K562 (cell line): ENCODE data around the gene SLC41A3. TPM values are rescaled to one million over a fixed set of nuclear protein-coding genes. Genes with fewer than 3 reads are reported as not detected.

Experiments used
- ATAC-seq: fragments of 200-7000 bp; cut with Tn5 transposase; 3 replicates; pipeline ENCODE4 v1.9.1; 2020; ENCODE audit warnings: moderate library complexity
- BruUV-seq: library from RNA; stranded (reverse); fragments of 400-500 nt; replicated peaks from 2 replicates; lab custom pipeline; 2021; lab: Mats Ljungman, UMichigan
- CTCF ChIA-PET: fragments of 300-600 bp; formaldehyde crosslinking; extraction: SDS; loops from one replicate; lab custom pipeline; 2021; ENCODE audit warnings: low intra/inter-chr PET ratio; lab: Yijun Ruan, JAX
- POLR2A ChIA-PET: fragments of 300-600, 350-650 bp; sonication (Branson Sonifier 250); formaldehyde crosslinking; extraction: SDS; loops from one replicate; lab custom pipeline; 2021; ENCODE audit warnings: antibody characterized with exemption, inconsistent platforms; lab: Yijun Ruan, JAX
- DNase-seq, 4 experiments: peaks; one replicate each; pipeline versions ENCODE4 v3.0.0 to v3.0.0-alpha.2; 2011 to 2018; ENCODE audit warnings: low spot score in 3 of 4, mixed read lengths in 3 of 4; ENCODE audit errors: extremely low read depth in 1 of 4
- FAIRE-seq: peaks from 2 replicates; lab custom pipeline; 2011; peaks lifted over from hg19 to GRCh38; lab: Jason Lieb, UNC
- H2AFZ ChIP-seq: 2 replicates; pipeline ENCODE4 v1.6.0; 2011; ENCODE audit warnings: low read depth, low read length, control low read depth, inconsistent platforms
- H3K27ac ChIP-seq: fragments of 200-600 bp; 3 replicates; pipeline ENCODE4 v1.8.0; 2011; ENCODE audit warnings: low read depth, mild to moderate bottlenecking, control low read depth, inconsistent platforms, low read length, moderate library complexity, mixed read lengths; ENCODE audit errors: extremely low read depth
- H3K27me3 ChIP-seq, 2 experiments: fragments of 300-600 bp in 1 of 2; 2 replicates in 1 of 2; 3 replicates in 1 of 2; pipeline versions ENCODE4 v1.6.0 to v1.8.0; 2011; ENCODE audit warnings: inconsistent platforms in 2 of 2, low read length in 2 of 2, mild to moderate bottlenecking in 1 of 2, mixed read lengths in 1 of 2, moderate library complexity in 1 of 2; ENCODE audit not compliant: control insufficient read depth in 2 of 2, insufficient read depth in 2 of 2
- H3K36me3 ChIP-seq: fragments of 300-600 bp; 3 replicates; pipeline ENCODE4 v1.8.0; 2011; ENCODE audit warnings: mild to moderate bottlenecking, low read length, inconsistent platforms; ENCODE audit not compliant: control insufficient read depth, insufficient read depth
- H3K4me1 ChIP-seq, 2 experiments: fragments of 200-600 bp in 1 of 2; replicated peaks in 1 of 2; 2 replicates in 1 of 2; 3 replicates in 1 of 2; pipeline versions ENCODE4 v1.5.1 to v1.8.0; 2011; ENCODE audit warnings: inconsistent platforms in 2 of 2, low read length in 2 of 2, mild to moderate bottlenecking in 1 of 2, mixed read lengths in 1 of 2, moderate library complexity in 1 of 2; ENCODE audit not compliant: control insufficient read depth in 2 of 2, insufficient read depth in 2 of 2
- H3K4me2 ChIP-seq: 2 replicates; pipeline ENCODE4 v1.6.1; 2011; ENCODE audit warnings: low read length, control low read depth, inconsistent platforms, mixed read lengths; ENCODE audit not compliant: insufficient read depth
- H3K4me3 ChIP-seq: fragments of 200-600 bp; sonication (generic), shearing (Covaris generic); 2 replicates; pipeline ENCODE4 v1.5.1; 2016; ENCODE audit warnings: control low read depth, inconsistent platforms
- H3K79me2 ChIP-seq: fragments of 200-600 bp; 3 replicates; pipeline ENCODE4 v1.8.0; 2011; ENCODE audit warnings: low read length, inconsistent platforms; ENCODE audit not compliant: control insufficient read depth, insufficient read depth
- H3K9ac ChIP-seq, 2 experiments: 2 replicates each; pipeline versions ENCODE4 v1.6.0 to v1.6.1; 2011; ENCODE audit warnings: low read depth in 2 of 2, low read length in 2 of 2, control low read depth in 1 of 2, inconsistent platforms in 1 of 2, mild to moderate bottlenecking in 1 of 2, mixed read lengths in 1 of 2; ENCODE audit not compliant: insufficient read depth in 1 of 2
- H3K9me1 ChIP-seq: one replicate; pipeline ENCODE4 v1.6.0; 2011; ENCODE audit warnings: inconsistent platforms, mild to moderate bottlenecking, low read length, moderate library complexity; ENCODE audit not compliant: control insufficient read depth, insufficient read depth
- H3K9me3 ChIP-seq: replicated peaks from 2 replicates; pipeline ENCODE4 v1.5.1; 2011; ENCODE audit warnings: low read depth, low read length, inconsistent platforms; ENCODE audit not compliant: control insufficient read depth, insufficient read depth
- H4K20me1 ChIP-seq: replicated peaks from 2 replicates; pipeline ENCODE4 v1.6.1; 2011; ENCODE audit warnings: low read length, inconsistent platforms, mixed read lengths; ENCODE audit not compliant: control insufficient read depth, insufficient read depth
- FIP1L1 ChIP-seq: fragments of 200-400 bp; formaldehyde crosslinking; IDR thresholded peaks from 2 replicates; pipeline ENCODE4 v1.6.1; 2018; ENCODE audit warnings: mild to moderate bottlenecking, low read depth, low read length; ENCODE audit not compliant: poor library complexity, severe bottlenecking
- NR2C1 ChIP-seq, 2 experiments: fragments of 450-650 bp; IDR thresholded peaks; 2 replicates each; pipeline ENCODE4 v1.6.1; 2017; ENCODE audit warnings: mild to moderate bottlenecking in 2 of 2, antibody characterized with exemption in 1 of 2, inconsistent platforms in 1 of 2, missing compliant biosample characterization in 1 of 2, missing genetic modification characterization in 1 of 2
- SNIP1 ChIP-seq: fragments of 450-650 bp; IDR thresholded peaks from 2 replicates; pipeline ENCODE4 v1.7.1; 2017; ENCODE audit warnings: low read depth, mild to moderate bottlenecking
- SRSF3 ChIP-seq: fragments of 200-400 bp; formaldehyde crosslinking; IDR thresholded peaks from 2 replicates; pipeline ENCODE4 v1.6.1; 2016; ENCODE audit warnings: mild to moderate bottlenecking, low read length, moderate library complexity; ENCODE audit not compliant: insufficient read depth
- ZNF347 ChIP-seq: fragments of 450-650 bp; formaldehyde crosslinking; IDR thresholded peaks from 2 replicates; pipeline ENCODE4 v1.4.0; 2020; ENCODE audit warnings: low read depth, mild to moderate bottlenecking, moderate library complexity
- ZNF408 ChIP-seq: fragments of 250-450 bp; sonication (Bioruptor Pico); IDR thresholded peaks from 2 replicates; pipeline ENCODE4 v1.4.0; 2020; ENCODE audit warnings: low read depth, mild to moderate bottlenecking, moderate library complexity
- WGBS: fragments of 100-300 bp; shearing (Covaris generic); methylation state at CpG from one replicate; pipeline ENCODE4 v1.1.6; 2016; ENCODE audit warnings: low coverage, mixed read lengths; ENCODE audit not compliant: insufficient coverage; ENCODE audit errors: missing lambda C conversion rate; 5-methylcytosine and 5-hydroxymethylcytosine counted together
- in situ Hi-C: fragments of 300-500 bp; cut with MboI; formaldehyde crosslinking; loops from 4 replicates; pipeline ENCODE4 v1.15.0; 2018; ENCODE audit warnings: inconsistent platforms, mixed read lengths
- intact Hi-C: fragments of 100-400 bp; cut with micrococcal nuclease; formaldehyde crosslinking; loops from 2 replicates; pipeline ENCODE4 v1.14.2; 2022
- polyA plus RNA-seq, 8 experiments: library from polyadenylated mRNA; depleted of rRNA in 4 of 8; stranded (reverse) in 5 of 8; unstranded in 3 of 8; fragments of >200 nt; fragmentation: Nextera tagmentation in 2 of 8; fragmentation: Illumina TruSeq in 1 of 8; extraction: Ambion mirVana in 2 of 8; extraction: Trizol in 1 of 8; gene quantifications; 2 replicates each; pipeline versions ENCODE4 v1.2.1 to v1.2.3, GENCODE V29; 2011 to 2014; ENCODE audit warnings: inconsistent platforms in 1 of 8, missing spikeins in 1 of 8
- total RNA-seq, 7 experiments: library from RNA; depleted of rRNA in 6 of 7; stranded (reverse); fragments of >200 nt in 6 of 7; fragmentation: Illumina TruSeq in 2 of 7; extraction: Trizol in 2 of 7; gene quantifications; 2 replicates each; pipeline versions ENCODE4 v1.2.1 to v1.2.3, GENCODE V29; 2011 to 2021; ENCODE audit warnings: low replicate concordance in 1 of 7
- TF ChIP-seq, protein P1 (sequence below): fragments of 250-450 bp; sonication (Bioruptor Pico); IDR thresholded peaks from 2 replicates; pipeline ENCODE4 v1.5.0; 2021
- TF ChIP-seq, protein P2 (sequence below): sonication (generic); formaldehyde crosslinking; IDR thresholded peaks from 2 replicates; pipeline ENCODE4 v1.8.0; 2023; ENCODE audit warnings: mild to moderate bottlenecking, missing genetic modification reagents

Gene SLC41A3
- total and polyA plus RNA-seq, 9 of the 15 experiments (the other 6 are each of a cell fraction or from before 2014, with no cell fraction given), result 4.1 to 20.7 (median 11.2) TPM

DNA sequence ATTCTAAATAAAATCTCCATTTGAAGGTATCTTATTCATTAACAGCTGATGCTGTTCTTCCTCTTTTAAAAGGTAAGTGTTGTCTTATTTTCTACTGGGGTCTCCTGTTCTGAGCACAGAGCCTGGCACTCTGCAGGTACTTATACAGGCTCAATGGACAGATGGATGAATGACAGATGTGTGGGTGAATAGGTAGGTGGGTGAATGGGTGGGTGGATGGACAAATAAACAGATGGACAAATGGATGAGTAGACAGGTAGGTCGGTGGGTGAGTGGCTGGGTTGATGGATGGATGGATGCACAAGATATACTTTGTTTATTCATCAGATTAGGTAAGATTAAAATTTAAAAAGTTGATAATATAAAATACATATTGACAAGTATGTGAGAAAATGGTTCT, 53.5 kb downstream of the SLC41A3 start:
- TF ChIP-seq SRSF3 (no peak), ZNF408 (CRISPR knock-in tag) (no peak), ZNF347 (CRISPR knock-in tag) (no peak), FIP1L1 (no peak), SNIP1 (no peak), NR2C1 (IDR thresholded peaks at IDR 0.05) (no peak), NR2C1 (tag; IDR thresholded peaks at IDR 0.05) (no peak)
- TF ChIP-seq, protein P1, sequence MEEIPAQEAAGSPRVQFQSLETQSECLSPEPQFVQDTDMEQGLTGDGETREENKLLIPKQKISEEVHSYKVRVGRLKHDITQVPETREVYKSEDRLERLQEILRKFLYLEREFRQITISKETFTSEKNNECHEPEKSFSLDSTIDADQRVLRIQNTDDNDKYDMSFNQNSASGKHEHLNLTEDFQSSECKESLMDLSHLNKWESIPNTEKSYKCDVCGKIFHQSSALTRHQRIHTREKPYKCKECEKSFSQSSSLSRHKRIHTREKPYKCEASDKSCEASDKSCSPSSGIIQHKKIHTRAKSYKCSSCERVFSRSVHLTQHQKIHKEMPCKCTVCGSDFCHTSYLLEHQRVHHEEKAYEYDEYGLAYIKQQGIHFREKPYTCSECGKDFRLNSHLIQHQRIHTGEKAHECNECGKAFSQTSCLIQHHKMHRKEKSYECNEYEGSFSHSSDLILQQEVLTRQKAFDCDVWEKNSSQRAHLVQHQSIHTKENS (CRISPR knock-in tag), result no peak
- TF ChIP-seq, protein P2, sequence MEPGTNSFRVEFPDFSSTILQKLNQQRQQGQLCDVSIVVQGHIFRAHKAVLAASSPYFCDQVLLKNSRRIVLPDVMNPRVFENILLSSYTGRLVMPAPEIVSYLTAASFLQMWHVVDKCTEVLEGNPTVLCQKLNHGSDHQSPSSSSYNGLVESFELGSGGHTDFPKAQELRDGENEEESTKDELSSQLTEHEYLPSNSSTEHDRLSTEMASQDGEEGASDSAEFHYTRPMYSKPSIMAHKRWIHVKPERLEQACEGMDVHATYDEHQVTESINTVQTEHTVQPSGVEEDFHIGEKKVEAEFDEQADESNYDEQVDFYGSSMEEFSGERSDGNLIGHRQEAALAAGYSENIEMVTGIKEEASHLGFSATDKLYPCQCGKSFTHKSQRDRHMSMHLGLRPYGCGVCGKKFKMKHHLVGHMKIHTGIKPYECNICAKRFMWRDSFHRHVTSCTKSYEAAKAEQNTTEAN (CRISPR knock-in tag), result no peak
- 11% methylated on average over 1 of the region's 1 CpG for WGBS

More for the DNA sequence above, 53.5 kb downstream of the SLC41A3 start:
- ATAC-seq (no peak), FAIRE-seq (no peak), DNase-seq (no peak)
- intact Hi-C loops, result no loop called here
- ChIA-PET POLR2A (no interaction called here), CTCF (no interaction called here)
- Histone ChIP-seq H3K27ac (no peak overlapping the region), H3K36me3 (no peaks in the 10 kb centered on the region), H3K9me1 (no peaks in the 10 kb centered on the region), H3K4me2 (no peak overlapping the region), H3K79me2 (no peaks in the 10 kb centered on the region), H3K27me3 (no peaks in the 10 kb centered on the region), H2AFZ (no peak overlapping the region), H3K9me3 (no peaks in the 10 kb centered on the region), H3K4me3 (no peak overlapping the region), H3K9ac (no peak overlapping the region), H3K4me1 (no peaks in the 10 kb centered on the region; a peak in 2 of 5 replicates), H4K20me1 (no peaks in the 10 kb centered on the region)
- in situ Hi-C loops, result no loop called here
- no TSS peak for BruUV-seq
